K562 (cell line): ENCODE results near the gene CNTNAP4. TPM values are rescaled to one million over a fixed set of nuclear protein-coding genes. Genes with fewer than 3 reads are reported as not detected.

Source experiments
- ATAC-seq: fragments of 200-7000 bp; cut with Tn5 transposase; 3 replicates; pipeline ENCODE4 v1.9.1; 2020; ENCODE audit warnings: moderate library complexity
- BruUV-seq: library from RNA; stranded (reverse); fragments of 400-500 nt; replicated peaks from 2 replicates; lab custom pipeline; 2021; lab: Mats Ljungman, UMichigan
- CTCF ChIA-PET: fragments of 300-600 bp; formaldehyde crosslinking; extraction: SDS; loops from one replicate; lab custom pipeline; 2021; ENCODE audit warnings: low intra/inter-chr PET ratio; lab: Yijun Ruan, JAX
- POLR2A ChIA-PET: fragments of 300-600, 350-650 bp; sonication (Branson Sonifier 250); formaldehyde crosslinking; extraction: SDS; loops from one replicate; lab custom pipeline; 2021; ENCODE audit warnings: antibody characterized with exemption, inconsistent platforms; lab: Yijun Ruan, JAX
- DNase-seq, 4 experiments: peaks; one replicate each; pipeline versions ENCODE4 v3.0.0 to v3.0.0-alpha.2; 2011 to 2018; ENCODE audit warnings: low spot score in 3 of 4, mixed read lengths in 3 of 4; ENCODE audit errors: extremely low read depth in 1 of 4
- FAIRE-seq: peaks from 2 replicates; lab custom pipeline; 2011; peaks lifted over from hg19 to GRCh38; lab: Jason Lieb, UNC
- H2AFZ ChIP-seq: 2 replicates; pipeline ENCODE4 v1.6.0; 2011; ENCODE audit warnings: low read depth, low read length, control low read depth, inconsistent platforms
- H3K27ac ChIP-seq: fragments of 200-600 bp; 3 replicates; pipeline ENCODE4 v1.8.0; 2011; ENCODE audit warnings: low read depth, mild to moderate bottlenecking, control low read depth, inconsistent platforms, low read length, moderate library complexity, mixed read lengths; ENCODE audit errors: extremely low read depth
- H3K27me3 ChIP-seq, 2 experiments: fragments of 300-600 bp in 1 of 2; 2 replicates in 1 of 2; 3 replicates in 1 of 2; pipeline versions ENCODE4 v1.6.0 to v1.8.0; 2011; ENCODE audit warnings: inconsistent platforms in 2 of 2, low read length in 2 of 2, mild to moderate bottlenecking in 1 of 2, mixed read lengths in 1 of 2, moderate library complexity in 1 of 2; ENCODE audit not compliant: control insufficient read depth in 2 of 2, insufficient read depth in 2 of 2
- H3K36me3 ChIP-seq: fragments of 300-600 bp; 3 replicates; pipeline ENCODE4 v1.8.0; 2011; ENCODE audit warnings: mild to moderate bottlenecking, low read length, inconsistent platforms; ENCODE audit not compliant: control insufficient read depth, insufficient read depth
- H3K4me1 ChIP-seq, 2 experiments: fragments of 200-600 bp in 1 of 2; replicated peaks in 1 of 2; 2 replicates in 1 of 2; 3 replicates in 1 of 2; pipeline versions ENCODE4 v1.5.1 to v1.8.0; 2011; ENCODE audit warnings: inconsistent platforms in 2 of 2, low read length in 2 of 2, mild to moderate bottlenecking in 1 of 2, mixed read lengths in 1 of 2, moderate library complexity in 1 of 2; ENCODE audit not compliant: control insufficient read depth in 2 of 2, insufficient read depth in 2 of 2
- H3K4me2 ChIP-seq: 2 replicates; pipeline ENCODE4 v1.6.1; 2011; ENCODE audit warnings: low read length, control low read depth, inconsistent platforms, mixed read lengths; ENCODE audit not compliant: insufficient read depth
- H3K4me3 ChIP-seq: fragments of 200-600 bp; sonication (generic), shearing (Covaris generic); 2 replicates; pipeline ENCODE4 v1.5.1; 2016; ENCODE audit warnings: control low read depth, inconsistent platforms
- H3K79me2 ChIP-seq: fragments of 200-600 bp; 3 replicates; pipeline ENCODE4 v1.8.0; 2011; ENCODE audit warnings: low read length, inconsistent platforms; ENCODE audit not compliant: control insufficient read depth, insufficient read depth
- H3K9ac ChIP-seq, 2 experiments: 2 replicates each; pipeline versions ENCODE4 v1.6.0 to v1.6.1; 2011; ENCODE audit warnings: low read depth in 2 of 2, low read length in 2 of 2, control low read depth in 1 of 2, inconsistent platforms in 1 of 2, mild to moderate bottlenecking in 1 of 2, mixed read lengths in 1 of 2; ENCODE audit not compliant: insufficient read depth in 1 of 2
- H3K9me1 ChIP-seq: one replicate; pipeline ENCODE4 v1.6.0; 2011; ENCODE audit warnings: inconsistent platforms, mild to moderate bottlenecking, low read length, moderate library complexity; ENCODE audit not compliant: control insufficient read depth, insufficient read depth
- H3K9me3 ChIP-seq: replicated peaks from 2 replicates; pipeline ENCODE4 v1.5.1; 2011; ENCODE audit warnings: low read depth, low read length, inconsistent platforms; ENCODE audit not compliant: control insufficient read depth, insufficient read depth
- H4K20me1 ChIP-seq: replicated peaks from 2 replicates; pipeline ENCODE4 v1.6.1; 2011; ENCODE audit warnings: low read length, inconsistent platforms, mixed read lengths; ENCODE audit not compliant: control insufficient read depth, insufficient read depth
- ETS1 ChIP-seq: conservative IDR thresholded peaks from 2 replicates; pipeline ENCODE4 v1.6.1; 2011; ENCODE audit warnings: low read depth, mild to moderate bottlenecking, low read length; ENCODE audit not compliant: control insufficient read depth
- HEY1 ChIP-seq: fragments of 250-450 bp; sonication (Bioruptor Pico); IDR thresholded peaks from 2 replicates; pipeline ENCODE4 v1.5.0; 2020; ENCODE audit warnings: mild to moderate bottlenecking, moderate library complexity, borderline replicate concordance
- KDM5B ChIP-seq: fragments of 200-600 bp; sonication (generic); IDR thresholded peaks from 2 replicates; pipeline ENCODE4 v1.6.1; 2012; ENCODE audit warnings: low read depth, mild to moderate bottlenecking, moderate library complexity, low read length, control low read depth, inconsistent platforms; ENCODE audit not compliant: insufficient replicate concordance
- POLR2AphosphoS2 ChIP-seq: IDR thresholded peaks from 2 replicates; pipeline ENCODE4 v1.6.1; 2012; ENCODE audit warnings: low read length, improper control_type of control experiment
- RERE ChIP-seq: sonication (generic); formaldehyde crosslinking; IDR thresholded peaks from 2 replicates; pipeline ENCODE4 v1.8.0; 2023; ENCODE audit warnings: missing genetic modification reagents, mild to moderate bottlenecking, borderline replicate concordance
- SREBF2 ChIP-seq: sonication (generic); formaldehyde crosslinking; IDR thresholded peaks from 2 replicates; pipeline ENCODE4 v1.4.0; 2020; ENCODE audit warnings: mild to moderate bottlenecking, missing genetic modification reagents
- ZC3H4 ChIP-seq: sonication (generic); formaldehyde crosslinking; IDR thresholded peaks from 2 replicates; pipeline ENCODE4 v1.9.0; 2021; ENCODE audit warnings: missing genetic modification reagents, borderline replicate concordance
- ZNF184 ChIP-seq: sonication (generic); formaldehyde crosslinking; IDR thresholded peaks from 2 replicates; pipeline ENCODE4 v1.5.0; 2020; ENCODE audit warnings: missing genetic modification reagents
- WGBS: fragments of 100-300 bp; shearing (Covaris generic); methylation state at CpG from one replicate; pipeline ENCODE4 v1.1.6; 2016; ENCODE audit warnings: low coverage, mixed read lengths; ENCODE audit not compliant: insufficient coverage; ENCODE audit errors: missing lambda C conversion rate; 5-methylcytosine and 5-hydroxymethylcytosine counted together
- in situ Hi-C: fragments of 300-500 bp; cut with MboI; formaldehyde crosslinking; loops from 4 replicates; pipeline ENCODE4 v1.15.0; 2018; ENCODE audit warnings: inconsistent platforms, mixed read lengths
- intact Hi-C: fragments of 100-400 bp; cut with micrococcal nuclease; formaldehyde crosslinking; loops from 2 replicates; pipeline ENCODE4 v1.14.2; 2022
- polyA plus RNA-seq, 8 experiments: library from polyadenylated mRNA; depleted of rRNA in 4 of 8; stranded (reverse) in 5 of 8; unstranded in 3 of 8; fragments of >200 nt; fragmentation: Nextera tagmentation in 2 of 8; fragmentation: Illumina TruSeq in 1 of 8; extraction: Ambion mirVana in 2 of 8; extraction: Trizol in 1 of 8; gene quantifications; 2 replicates each; pipeline versions ENCODE4 v1.2.1 to v1.2.3, GENCODE V29; 2011 to 2014; ENCODE audit warnings: inconsistent platforms in 1 of 8, missing spikeins in 1 of 8
- total RNA-seq, 7 experiments: library from RNA; depleted of rRNA in 6 of 7; stranded (reverse); fragments of >200 nt in 6 of 7; fragmentation: Illumina TruSeq in 2 of 7; extraction: Trizol in 2 of 7; gene quantifications; 2 replicates each; pipeline versions ENCODE4 v1.2.1 to v1.2.3, GENCODE V29; 2011 to 2021; ENCODE audit warnings: low replicate concordance in 1 of 7

Gene CNTNAP4
- total and polyA plus RNA-seq, 9 of the 15 experiments (the other 6 are each of a cell fraction or from before 2014, with no cell fraction given), result not detected

GRCh38 chr16:76574651-76575050 lies 297.4 kb downstream of the CNTNAP4 start (continued):
- TF ChIP-seq RERE (CRISPR knock-in tag), result no peak

GRCh38 chr16:76576526-76576925 lies 299.3 kb downstream of the CNTNAP4 start:
- no peak for ATAC-seq
- Histone ChIP-seq H4K20me1 (no peaks in the 10 kb centered on the region), H2AFZ (no peak overlapping the region), H3K36me3 (no peaks in the 10 kb centered on the region), H3K27ac (no peak overlapping the region), H3K9ac (no peak overlapping the region), H3K9me1 (no peaks in the 10 kb centered on the region), H3K4me2 (no peak overlapping the region), H3K27me3 (no peaks in the 10 kb centered on the region), H3K4me1 (no peaks in the 10 kb centered on the region), H3K9me3 (no peaks in the 10 kb centered on the region; the same call in 1 of the 2 replicates), H3K79me2 (no peaks in the 10 kb centered on the region), H3K4me3 (no peak overlapping the region)
- no peak for TF ChIP-seq SREBF2 (CRISPR knock-in tag)
- TF ChIP-seq POLR2AphosphoS2, result no peak
- no peak for TF ChIP-seq ZNF184
- TF ChIP-seq ZC3H4 (CRISPR knock-in tag), result no peak
- TF ChIP-seq KDM5B, result no peak
- TF ChIP-seq HEY1 (CRISPR knock-in tag), result no peak
- no peak for TF ChIP-seq ETS1
- in situ Hi-C loops, result no loop called here
- no peak for DNase-seq
- intact Hi-C loops, result no loop called here
- FAIRE-seq, result no peak
- ChIA-PET CTCF (no interaction called here), POLR2A (no interaction called here)
- no TSS peak for BruUV-seq
- WGBS, result 0% methylated on average over 5 of the region's 5 CpGs
